Breast epithelium (tissue), 3 donors: ENCODE results near the gene ITGAE.

ENCODE experiments used
- CTCF ChIP-seq, 3 donors: fragments of 450-650 bp; IDR thresholded peaks; one replicate each; pipeline ENCODE4 v1.5.1; 2016 to 2017; ENCODE audit warnings: antibody characterized with exemption in 3 of 3, mild to moderate bottlenecking in 3 of 3, moderate library complexity in 3 of 3
- POLR2AphosphoS5 ChIP-seq, 3 donors: sonication (generic); formaldehyde crosslinking; IDR thresholded peaks; one replicate each; pipeline ENCODE4 v1.6.1; 2017; ENCODE audit warnings: antibody characterized with exemption in 3 of 3

- TF ChIP-seq CTCF (IDR thresholded peaks at IDR 0.05), result no peak
- no peak for TF ChIP-seq POLR2AphosphoS5 (IDR thresholded peaks at IDR 0.05)
Observed at GRCh38 chr17:3773511-3773910, 27.5 kb downstream of the ITGAE start.
